Renal pelvis (tissue), 12 donors: ENCODE data around the gene SLC27A4. TPM values are rescaled to one million over a fixed set of nuclear protein-coding genes. Genes with fewer than 3 reads are reported as not detected.

ENCODE experiments used
- DNase-seq: peaks from one replicate; pipeline ENCODE4 v3.0.0-alpha.2; 2013
- long read RNA-seq, 16 experiments: transcript quantifications; one replicate each; lab custom pipeline, GENCODE V29; 2026
- polyA plus RNA-seq, 3 donors: library from polyadenylated mRNA; unstranded; fragments of 120-200 nt; gene quantifications; one replicate each; pipeline ENCODE4 v1.2.1, GENCODE V29; 2013; ENCODE audit not compliant: insufficient read length in 3 of 3

SLC27A4 gene
- polyA plus RNA-seq = 10 to 100 TPM; 19.6 to 24.6 (median 22.7) TPM
- long read RNA-seq, donor 1, transcript SLC27A4-201 (13 exons, 3,028 nt) = major isoform, 6 of 6 reads
- long read RNA-seq, donor 1, partial matches to known transcripts = 0 of 6 reads
- long read RNA-seq, donor 1, other reads (novel, unspliced or antisense) = 0 of 6 reads
- long read RNA-seq, donor 2, partial matches to known transcripts = 7 of 11 reads
- long read RNA-seq, donor 2, other reads (novel, unspliced or antisense) = 0 of 11 reads
- long read RNA-seq, donor 3, partial matches to known transcripts = 0 of 1 reads
- long read RNA-seq, donor 3, other reads (novel, unspliced or antisense) = 0 of 1 reads
- long read RNA-seq, donor 4, partial matches to known transcripts = 0 of 3 reads
- long read RNA-seq, donor 4, other reads (novel, unspliced or antisense) = 0 of 3 reads
- long read RNA-seq, donor 5 = 0 reads
- long read RNA-seq, donor 6 = 0 reads
- long read RNA-seq, donor 7, partial matches to known transcripts = 0 of 4 reads
- long read RNA-seq, donor 7, other reads (novel, unspliced or antisense) = 0 of 4 reads
- long read RNA-seq, donor 8, partial matches to known transcripts = 0 of 2 reads
- long read RNA-seq, donor 8, other reads (novel, unspliced or antisense) = 0 of 2 reads
- long read RNA-seq, donor 9, partial matches to known transcripts = 0 of 1 reads
- long read RNA-seq, donor 9, other reads (novel, unspliced or antisense) = 0 of 1 reads
- long read RNA-seq, donor 10, partial matches to known transcripts = 0 of 4 reads
- long read RNA-seq, donor 10, other reads (novel, unspliced or antisense) = 0 of 4 reads
- long read RNA-seq, donor 11, partial matches to known transcripts = 0 of 1 reads
- long read RNA-seq, donor 11, other reads (novel, unspliced or antisense) = 0 of 1 reads
- long read RNA-seq, donor 12, transcript SLC27A4-201 (13 exons, 3,028 nt) = major isoform, 8 of 8 reads
- long read RNA-seq, donor 12, partial matches to known transcripts = 0 of 8 reads
- long read RNA-seq, donor 12, other reads (novel, unspliced or antisense) = 0 of 8 reads
- long read RNA-seq, donor 13, partial matches to known transcripts = 0 of 1 reads
- long read RNA-seq, donor 13, other reads (novel, unspliced or antisense) = 0 of 1 reads
- long read RNA-seq, donor 14 = 0 reads
- long read RNA-seq, donor 15, transcript SLC27A4-201 (13 exons, 3,028 nt) = major isoform, 8 of 14 reads
- long read RNA-seq, donor 15, partial matches to known transcripts = 6 of 14 reads
- long read RNA-seq, donor 15, other reads (novel, unspliced or antisense) = 0 of 14 reads
- long read RNA-seq, donor 16, partial matches to known transcripts = 0 of 1 reads
- long read RNA-seq, donor 16, other reads (novel, unspliced or antisense) = 0 of 1 reads

- peak; percentile 61 for DNase-seq
Measured at GRCh38 chr9:128339761-128340690, at the start of gene SLC27A4. Gene SLC27A4, plus strand, starts transcription at chr9:128340527. Its CDS starts 2,606 bp downstream, at chr9:128343133.

- no peak for DNase-seq
Measured at GRCh38 chr9:128292009-128292408, 48.3 kb upstream of the SLC27A4 start.

GRCh38 chr9:128293091-128293490 lies 47.2 kb upstream of the SLC27A4 start:
- no peak for DNase-seq

GRCh38 chr9:128294142-128294541 lies 46.2 kb upstream of the SLC27A4 start:
- DNase-seq = no peak

- no peak for DNase-seq
Measured at GRCh38 chr9:128296340-128297220, 43.7 kb upstream of the SLC27A4 start.

GRCh38 chr9:128297221-128297773 lies 43.0 kb upstream of the SLC27A4 start:
- DNase-seq = no peak

- DNase-seq = no peak
Measured at GRCh38 chr9:128298535-128299482, 41.5 kb upstream of the SLC27A4 start.

- DNase-seq = no peak
Measured at GRCh38 chr9:128304136-128304970, 36.0 kb upstream of the SLC27A4 start.

GRCh38 chr9:128304971-128305288 lies 35.4 kb upstream of the SLC27A4 start:
- no peak for DNase-seq

- no peak for DNase-seq
Measured at GRCh38 chr9:128309551-128309950, 30.8 kb upstream of the SLC27A4 start.

- no peak for DNase-seq
Measured at GRCh38 chr9:128310461-128310860, 29.9 kb upstream of the SLC27A4 start.

GRCh38 chr9:128314697-128315096 lies 25.6 kb upstream of the SLC27A4 start:
- DNase-seq = no peak

GRCh38 chr9:128316421-128316820 lies 23.9 kb upstream of the SLC27A4 start:
- DNase-seq = no peak

GRCh38 chr9:128317629-128318028 lies 22.7 kb upstream of the SLC27A4 start:
- DNase-seq = no peak

- no peak for DNase-seq
Measured at GRCh38 chr9:128321343-128321742, 19.0 kb upstream of the SLC27A4 start.

- DNase-seq = no peak
Measured at GRCh38 chr9:128321879-128322403, 18.4 kb upstream of the SLC27A4 start.
